ENCODE data around the gene TRIM13.

- no peak for TF ChIP-seq REST (IDR thresholded peaks at IDR 0.05; ENCODE audit: low read depth, low read length)
- TF ChIP-seq RAD21 (IDR thresholded peaks at IDR 0.05; ENCODE audit: low read length) = no peak
- no peak for TF ChIP-seq CTCF (IDR thresholded peaks at IDR 0.05)
- no peak for TF ChIP-seq MAX (IDR thresholded peaks at IDR 0.05; ENCODE audit: low read depth)
- no peak for TF ChIP-seq SIN3A (IDR thresholded peaks at IDR 0.05; ENCODE audit: borderline replicate concordance, low read depth, low read length)
- TF ChIP-seq USF1 (IDR thresholded peaks at IDR 0.05; ENCODE audit: borderline replicate concordance, low read depth) = no peak
- no peak for TF ChIP-seq RCOR1 (IDR thresholded peaks at IDR 0.05; ENCODE audit: low read length)
- no peak for TF ChIP-seq PBX3 (IDR thresholded peaks at IDR 0.05)
- TF ChIP-seq POLR2AphosphoS5 (IDR thresholded peaks at IDR 0.05; ENCODE audit: low read depth, low read length) = no peak
These were observed 17.5 kb downstream of the TRIM13 start for GRCh38 chr13:50014386-50014785.

Measured in SK-N-SH (cell line).